ENCODE data around the gene RYR1.

The RYR1 gene

DNA sequence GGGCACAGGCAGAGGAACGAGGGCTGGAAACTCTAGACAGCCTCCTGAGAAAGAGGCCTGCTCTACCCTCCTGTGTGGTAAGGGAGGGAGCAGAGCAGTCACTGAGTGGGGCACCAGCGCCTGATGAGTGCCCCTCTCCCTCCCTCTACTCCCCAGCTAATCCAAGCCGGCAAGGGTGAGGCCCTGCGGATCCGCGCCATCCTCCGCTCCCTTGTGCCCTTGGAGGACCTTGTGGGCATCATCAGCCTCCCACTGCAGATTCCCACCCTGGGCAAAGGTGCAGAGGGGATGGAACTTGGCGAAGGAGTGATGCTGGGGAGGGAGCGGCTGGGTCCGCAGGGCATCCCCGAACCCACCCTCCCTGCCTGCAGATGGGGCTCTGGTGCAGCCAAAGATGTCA lies 67.0 kb downstream of the RYR1 start:
- CTCF ChIA-PET, result interaction anchor here (0.6 kb wide), 1 partner anchor 13 kb away, joined by 3 read pairs; no protein-coding TSS in a partner anchor

More for the DNA sequence above, 67.0 kb downstream of the RYR1 start:
- Histone ChIP-seq H3K9me3 (ENCODE audit: control insufficient read depth, insufficient read depth, low read depth, low read length) (no peaks in the 10 kb centered on the region), H3K4me3 (ENCODE audit: low read depth, low read length) (no peak overlapping the region), H3K36me3 (ENCODE audit: control insufficient read depth in 2 of 2, insufficient read depth in 1 of 2, low read length in 2 of 2) (no peaks in the 10 kb centered on the region), H3K4me1 (ENCODE audit: control insufficient read depth, insufficient read depth, low read length) (no peaks in the 10 kb centered on the region), H3K27ac (ENCODE audit: extremely low read depth, low read depth, low read length) (no peak overlapping the region)
- TF ChIP-seq ZNF670 (tag by site-specific recombination; IDR thresholded peaks at IDR 0.05; ENCODE audit: low read depth), result no peak
- peak; percentile 36; the same call in 1 of the 2 replicates for TF ChIP-seq ZNF600 (tag by site-specific recombination; IDR thresholded peaks at IDR 0.05)
- no peak for TF ChIP-seq ZNF423 (tag by site-specific recombination; IDR thresholded peaks at IDR 0.05)
- TF ChIP-seq, protein P1, sequence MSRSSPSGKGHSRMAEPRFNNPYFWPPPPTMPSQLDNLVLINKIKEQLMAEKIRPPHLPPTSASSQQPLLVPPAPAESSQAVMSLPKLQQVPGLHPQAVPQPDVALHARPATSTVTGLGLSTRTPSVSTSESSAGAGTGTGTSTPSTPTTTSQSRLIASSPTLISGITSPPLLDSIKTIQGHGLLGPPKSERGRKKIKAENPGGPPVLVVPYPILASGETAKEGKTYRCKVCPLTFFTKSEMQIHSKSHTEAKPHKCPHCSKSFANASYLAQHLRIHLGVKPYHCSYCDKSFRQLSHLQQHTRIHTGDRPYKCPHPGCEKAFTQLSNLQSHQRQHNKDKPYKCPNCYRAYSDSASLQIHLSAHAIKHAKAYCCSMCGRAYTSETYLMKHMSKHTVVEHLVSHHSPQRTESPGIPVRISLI (tag by site-specific recombination; IDR thresholded peaks at IDR 0.05), result no peak
- no peak for TF ChIP-seq YY2 (tag by site-specific recombination; IDR thresholded peaks at IDR 0.05)
- TF ChIP-seq ZNF133 (tag by site-specific recombination; IDR thresholded peaks at IDR 0.05), result no peak
- no peak for TF ChIP-seq ZNF19 (tag by site-specific recombination; IDR thresholded peaks at IDR 0.05; ENCODE audit: low read depth)
- no peak for TF ChIP-seq MZF1 (tag by site-specific recombination; IDR thresholded peaks at IDR 0.05; ENCODE audit: borderline replicate concordance)
- TF ChIP-seq ZNF24 (tag by site-specific recombination; IDR thresholded peaks at IDR 0.05), result no peak
- TF ChIP-seq, protein P2, sequence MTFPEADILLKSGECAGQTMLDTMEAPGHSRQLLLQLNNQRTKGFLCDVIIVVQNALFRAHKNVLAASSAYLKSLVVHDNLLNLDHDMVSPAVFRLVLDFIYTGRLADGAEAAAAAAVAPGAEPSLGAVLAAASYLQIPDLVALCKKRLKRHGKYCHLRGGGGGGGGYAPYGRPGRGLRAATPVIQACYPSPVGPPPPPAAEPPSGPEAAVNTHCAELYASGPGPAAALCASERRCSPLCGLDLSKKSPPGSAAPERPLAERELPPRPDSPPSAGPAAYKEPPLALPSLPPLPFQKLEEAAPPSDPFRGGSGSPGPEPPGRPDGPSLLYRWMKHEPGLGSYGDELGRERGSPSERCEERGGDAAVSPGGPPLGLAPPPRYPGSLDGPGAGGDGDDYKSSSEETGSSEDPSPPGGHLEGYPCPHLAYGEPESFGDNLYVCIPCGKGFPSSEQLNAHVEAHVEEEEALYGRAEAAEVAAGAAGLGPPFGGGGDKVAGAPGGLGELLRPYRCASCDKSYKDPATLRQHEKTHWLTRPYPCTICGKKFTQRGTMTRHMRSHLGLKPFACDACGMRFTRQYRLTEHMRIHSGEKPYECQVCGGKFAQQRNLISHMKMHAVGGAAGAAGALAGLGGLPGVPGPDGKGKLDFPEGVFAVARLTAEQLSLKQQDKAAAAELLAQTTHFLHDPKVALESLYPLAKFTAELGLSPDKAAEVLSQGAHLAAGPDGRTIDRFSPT (tag by site-specific recombination; IDR thresholded peaks at IDR 0.05), result no peak
- TF ChIP-seq, protein P3, sequence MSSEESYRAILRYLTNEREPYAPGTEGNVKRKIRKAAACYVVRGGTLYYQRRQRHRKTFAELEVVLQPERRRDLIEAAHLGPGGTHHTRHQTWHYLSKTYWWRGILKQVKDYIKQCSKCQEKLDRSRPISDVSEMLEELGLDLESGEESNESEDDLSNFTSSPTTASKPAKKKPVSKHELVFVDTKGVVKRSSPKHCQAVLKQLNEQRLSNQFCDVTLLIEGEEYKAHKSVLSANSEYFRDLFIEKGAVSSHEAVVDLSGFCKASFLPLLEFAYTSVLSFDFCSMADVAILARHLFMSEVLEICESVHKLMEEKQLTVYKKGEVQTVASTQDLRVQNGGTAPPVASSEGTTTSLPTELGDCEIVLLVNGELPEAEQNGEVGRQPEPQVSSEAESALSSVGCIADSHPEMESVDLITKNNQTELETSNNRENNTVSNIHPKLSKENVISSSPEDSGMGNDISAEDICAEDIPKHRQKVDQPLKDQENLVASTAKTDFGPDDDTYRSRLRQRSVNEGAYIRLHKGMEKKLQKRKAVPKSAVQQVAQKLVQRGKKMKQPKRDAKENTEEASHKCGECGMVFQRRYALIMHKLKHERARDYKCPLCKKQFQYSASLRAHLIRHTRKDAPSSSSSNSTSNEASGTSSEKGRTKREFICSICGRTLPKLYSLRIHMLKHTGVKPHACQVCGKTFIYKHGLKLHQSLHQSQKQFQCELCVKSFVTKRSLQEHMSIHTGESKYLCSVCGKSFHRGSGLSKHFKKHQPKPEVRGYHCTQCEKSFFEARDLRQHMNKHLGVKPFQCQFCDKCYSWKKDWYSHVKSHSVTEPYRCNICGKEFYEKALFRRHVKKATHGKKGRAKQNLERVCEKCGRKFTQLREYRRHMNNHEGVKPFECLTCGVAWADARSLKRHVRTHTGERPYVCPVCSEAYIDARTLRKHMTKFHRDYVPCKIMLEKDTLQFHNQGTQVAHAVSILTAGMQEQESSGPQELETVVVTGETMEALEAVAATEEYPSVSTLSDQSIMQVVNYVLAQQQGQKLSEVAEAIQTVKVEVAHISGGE (tag by site-specific recombination; conservative IDR thresholded peaks at IDR 0.05; ENCODE audit: low read depth), result no peak
- no peak for TF ChIP-seq ZBTB48 (tag by site-specific recombination; IDR thresholded peaks at IDR 0.05)
- TF ChIP-seq PRDM10 (tag by site-specific recombination; IDR thresholded peaks at IDR 0.05), result no peak
- TF ChIP-seq, protein P4, sequence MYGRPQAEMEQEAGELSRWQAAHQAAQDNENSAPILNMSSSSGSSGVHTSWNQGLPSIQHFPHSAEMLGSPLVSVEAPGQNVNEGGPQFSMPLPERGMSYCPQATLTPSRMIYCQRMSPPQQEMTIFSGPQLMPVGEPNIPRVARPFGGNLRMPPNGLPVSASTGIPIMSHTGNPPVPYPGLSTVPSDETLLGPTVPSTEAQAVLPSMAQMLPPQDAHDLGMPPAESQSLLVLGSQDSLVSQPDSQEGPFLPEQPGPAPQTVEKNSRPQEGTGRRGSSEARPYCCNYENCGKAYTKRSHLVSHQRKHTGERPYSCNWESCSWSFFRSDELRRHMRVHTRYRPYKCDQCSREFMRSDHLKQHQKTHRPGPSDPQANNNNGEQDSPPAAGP (tag by site-specific recombination; IDR thresholded peaks at IDR 0.05), result no peak
- peak; percentile 97 for TF ChIP-seq ZNF10 (tag by site-specific recombination; IDR thresholded peaks at IDR 0.05)
- no peak for TF ChIP-seq ZNF266 (tag by site-specific recombination; IDR thresholded peaks at IDR 0.05; ENCODE audit: low read depth)
- TF ChIP-seq ZBTB7A (tag by site-specific recombination; IDR thresholded peaks at IDR 0.05; ENCODE audit: low read depth), result no peak
- no peak for TF ChIP-seq ZNF501 (tag by site-specific recombination; IDR thresholded peaks at IDR 0.05)
- TF ChIP-seq GLIS2 (tag by site-specific recombination; IDR thresholded peaks at IDR 0.05), result 0 out of 2 replicates have a peak, but pooled peaks have one; percentile 8
- no peak for TF ChIP-seq ZNF791 (tag by site-specific recombination; IDR thresholded peaks at IDR 0.05)
- no peak for TF ChIP-seq ZNF776 (tag by site-specific recombination; IDR thresholded peaks at IDR 0.05; ENCODE audit: borderline replicate concordance)
- POLR2A ChIA-PET, result no interaction called here

All from HEK293 (cell line).